HEK293T (cell line): ENCODE measurements around the gene WDR37.

Experiments used
- CTCF ChIA-PET: fragments of 350-600 bp; formaldehyde crosslinking; extraction: SDS; loops from one replicate; lab custom pipeline; 2021; ENCODE audit warnings: antibody characterized with exemption, inconsistent platforms; lab: Yijun Ruan, JAX
- POLR2A ChIA-PET: fragments of 350-600 bp; formaldehyde crosslinking; extraction: SDS; loops from one replicate; lab custom pipeline; 2020; ENCODE audit warnings: antibody characterized with exemption, inconsistent platforms; lab: Yijun Ruan, JAX
- DNase-seq: peaks from one replicate; pipeline ENCODE4 v3.0.0; 2012; ENCODE audit warnings: mixed read lengths; ENCODE audit errors: extremely low spot score
- ARNT ChIP-seq: fragments of 450-650 bp; IDR thresholded peaks from 2 replicates; pipeline ENCODE4 v1.6.1; 2017; ENCODE audit warnings: mild to moderate bottlenecking
- BHLHE40 ChIP-seq: fragments of 450-650 bp; IDR thresholded peaks from 2 replicates; pipeline ENCODE4 v1.6.1; 2016; ENCODE audit warnings: mild to moderate bottlenecking, moderate library complexity, borderline replicate concordance
- CTBP1 ChIP-seq: fragments of 450-650 bp; IDR thresholded peaks from 2 replicates; pipeline ENCODE4 v1.6.1; 2016; ENCODE audit warnings: borderline replicate concordance
- ELF4 ChIP-seq: fragments of 450-650 bp; IDR thresholded peaks from 2 replicates; pipeline ENCODE4 v1.6.1; 2017; ENCODE audit warnings: antibody characterized with exemption
- FOXA1 ChIP-seq: fragments of 450-650 bp; IDR thresholded peaks from 2 replicates; pipeline ENCODE4 v1.6.1; 2016; ENCODE audit warnings: mild to moderate bottlenecking
- FOXK2 ChIP-seq: fragments of 450-650 bp; IDR thresholded peaks from 2 replicates; pipeline ENCODE4 v1.6.1; 2016; ENCODE audit warnings: mild to moderate bottlenecking
- FOXM1 ChIP-seq: fragments of 450-650 bp; IDR thresholded peaks from 2 replicates; pipeline ENCODE4 v1.6.1; 2017; ENCODE audit warnings: mild to moderate bottlenecking, borderline replicate concordance
- HDGF ChIP-seq: fragments of 450-650 bp; IDR thresholded peaks from 2 replicates; pipeline ENCODE4 v1.6.1; 2017; ENCODE audit warnings: antibody characterized with exemption, borderline replicate concordance
- L3MBTL2 ChIP-seq: fragments of 450-650 bp; conservative IDR thresholded peaks from 2 replicates; pipeline ENCODE4 v1.6.1; 2016; ENCODE audit warnings: mild to moderate bottlenecking
- LEF1 ChIP-seq: fragments of 450-650 bp; IDR thresholded peaks from 2 replicates; pipeline ENCODE4 v1.6.1; 2017; ENCODE audit warnings: mild to moderate bottlenecking, borderline replicate concordance
- NFRKB ChIP-seq: fragments of 450-650 bp; IDR thresholded peaks from 2 replicates; pipeline ENCODE4 v1.6.1; 2016; ENCODE audit warnings: mild to moderate bottlenecking, moderate library complexity
- PKNOX1 ChIP-seq: fragments of 450-650 bp; IDR thresholded peaks from 2 replicates; pipeline ENCODE4 v1.6.1; 2016
- SP1 ChIP-seq: fragments of 450-650 bp; IDR thresholded peaks from 2 replicates; pipeline ENCODE4 v1.6.1; 2017
- SUZ12 ChIP-seq: fragments of 450-650 bp; IDR thresholded peaks from 2 replicates; pipeline ENCODE4 v1.6.1; 2016; ENCODE audit warnings: mild to moderate bottlenecking
- TARDBP ChIP-seq: fragments of 450-650 bp; IDR thresholded peaks from 2 replicates; pipeline ENCODE4 v1.6.1; 2016
- ZNF384 ChIP-seq: fragments of 450-650 bp; IDR thresholded peaks from 2 replicates; pipeline ENCODE4 v1.6.1; 2016

The WDR37 gene

GRCh38 chr10:1044964-1045363 is 11.2 kb upstream of the WDR37 start:
- TF ChIP-seq TARDBP (no peak), FOXM1 (no peak), FOXA1 (no peak), SUZ12 (no peak)
- CTCF ChIA-PET = no interaction called here
- POLR2A ChIA-PET = no interaction called here
- DNase-seq = no peak

GRCh38 chr10:1045415-1045814 is 10.8 kb upstream of the WDR37 start:
- no peak for TF ChIP-seq CTBP1
- TF ChIP-seq PKNOX1 = no peak
- no peak for TF ChIP-seq NFRKB
- TF ChIP-seq BHLHE40 = no peak
- no peak for TF ChIP-seq FOXA1
- TF ChIP-seq FOXM1 = no peak
- TF ChIP-seq L3MBTL2 = no peak
- no peak for TF ChIP-seq HDGF
- TF ChIP-seq ELF4 = no peak
- ChIA-PET POLR2A (no interaction called here), CTCF (no interaction called here)
- no peak for DNase-seq

- no peak for TF ChIP-seq FOXM1
- TF ChIP-seq SUZ12 = no peak
- no peak for TF ChIP-seq CTBP1
- no peak for TF ChIP-seq SP1
- TF ChIP-seq ARNT = no peak
- no peak for TF ChIP-seq PKNOX1
- no peak for TF ChIP-seq TARDBP
- no peak for TF ChIP-seq ELF4
- no peak for TF ChIP-seq NFRKB
- TF ChIP-seq HDGF = no peak
- no peak for TF ChIP-seq BHLHE40
- TF ChIP-seq L3MBTL2 = no peak
- no peak for TF ChIP-seq FOXA1
- no peak for TF ChIP-seq ZNF384
- TF ChIP-seq FOXK2 = no peak
- TF ChIP-seq LEF1 = no peak
- POLR2A ChIA-PET = interaction anchor here (0.7 to 1.8 kb wide), 5 partner anchors 9 to 533 kb away, joined by 3 to 12 read pairs (median 4); no protein-coding TSS in a partner anchor
Observed at GRCh38 chr10:1047937-1048336, 8.2 kb upstream of the WDR37 start.

GRCh38 chr10:1048349-1048731 is 7.8 kb upstream of the WDR37 start:
- no peak for DNase-seq
- CTCF ChIA-PET = no interaction called here
- TF ChIP-seq PKNOX1 (no peak), HDGF (no peak), BHLHE40 (no peak), ZNF384 (no peak), NFRKB (no peak), ARNT (no peak), CTBP1 (no peak), FOXA1 (no peak), L3MBTL2 (no peak; the same call in 1 of the 2 replicates)
- POLR2A ChIA-PET = interaction anchor here (1.0 to 1.8 kb wide), 12 partner anchors 9 to 533 kb away, joined by 3 to 12 read pairs (median 4); partner anchors contain the start of gene GTPBP4

More at GRCh38 chr10:1047937-1048336, 8.2 kb upstream of the WDR37 start:
- CTCF ChIA-PET = no interaction called here
- no peak for DNase-seq

- peak; percentile 10; the same call in 1 of the 2 replicates for TF ChIP-seq ELF4
- TF ChIP-seq NFRKB = no peak
- TF ChIP-seq PKNOX1 = peak; percentile 73
- TF ChIP-seq L3MBTL2 = peak; percentile 89
- TF ChIP-seq ZNF384 = no peak
- ChIA-PET POLR2A (interaction anchor here (0.6 to 1.8 kb wide), 17 partner anchors 9 to 534 kb away, joined by 3 to 12 read pairs (median 3); partner anchors contain the start of gene GTPBP4), CTCF (interaction anchor here (0.6 kb wide), 1 partner anchor 16 kb away, joined by 3 read pairs; no protein-coding TSS in a partner anchor)
- DNase-seq = peak; percentile 92
Observed at GRCh38 chr10:1048732-1049424, 7.3 kb upstream of the WDR37 start, which contains the start of gene IDI1. Gene IDI1, minus strand, starts transcription at chr10:1049119. Its CDS starts 116 bp downstream, at chr10:1049003.

GRCh38 chr10:1049425-1049958 is 6.7 kb upstream of the WDR37 start:
- ChIA-PET CTCF (interaction anchor here (0.5 to 0.6 kb wide), 2 partner anchors 16 to 538 kb away, joined by 3 read pairs; no protein-coding TSS in a partner anchor), POLR2A (interaction anchor here (0.6 to 1.8 kb wide), 16 partner anchors 8 to 361 kb away, joined by 3 to 12 read pairs (median 4); partner anchors contain the start of gene GTPBP4)
- TF ChIP-seq ZNF384 = no peak
- 0 out of 2 replicates have a peak, but pooled peaks have one; percentile 33 for TF ChIP-seq PKNOX1
- DNase-seq = no peak
